CD4-positive, alpha-beta T cell treated with Interleukin-15 for 4 hours (primary cell): Measurements from ENCODE around the gene SVIL.
"Not testable (repeated sequence)": the region's sequence is repeated elsewhere in the genome, so short reads cannot be mapped to it uniquely, and the experiment has no call there.

Experiments
- DNase-seq: peaks from one replicate; pipeline ENCODE4 v3.0.0-alpha.2; 2020; ENCODE audit warnings: low spot score

The SVIL gene

GRCh38 chr10:29600067-29600466 lies 34.7 kb downstream of the SVIL start:
- DNase-seq = peak; percentile 14

GRCh38 chr10:29598851-29599311 lies 35.9 kb downstream of the SVIL start:
- no peak for DNase-seq

GRCh38 chr10:29596826-29597225 lies 37.9 kb downstream of the SVIL start:
- no peak for DNase-seq

GRCh38 chr10:29596356-29596755 lies 38.4 kb downstream of the SVIL start:
- DNase-seq = no peak

GRCh38 chr10:29595636-29596225 lies 39.0 kb downstream of the SVIL start:
- DNase-seq = no peak

GRCh38 chr10:29595146-29595545 lies 39.6 kb downstream of the SVIL start:
- DNase-seq = no peak

- DNase-seq = no peak
Observed at GRCh38 chr10:29591651-29591968, 43.2 kb downstream of the SVIL start.

- DNase-seq = no peak
Observed at GRCh38 chr10:29590915-29591650, 43.7 kb downstream of the SVIL start.

GRCh38 chr10:29588629-29589421 lies 45.9 kb downstream of the SVIL start:
- DNase-seq = no peak

- DNase-seq = not testable (repeated sequence)
Observed at GRCh38 chr10:29587750-29588628, 46.8 kb downstream of the SVIL start.

- not testable (repeated sequence) for DNase-seq
Observed at GRCh38 chr10:29587102-29587749, 47.5 kb downstream of the SVIL start.

GRCh38 chr10:29586509-29586908 lies 48.3 kb downstream of the SVIL start:
- no peak for DNase-seq

- no peak for DNase-seq
Observed at GRCh38 chr10:29585488-29585976, 49.2 kb downstream of the SVIL start.

- DNase-seq = no peak
Observed at GRCh38 chr10:29584436-29584835, 50.3 kb downstream of the SVIL start.

- no peak for DNase-seq
Observed at GRCh38 chr10:29583674-29584073, 51.1 kb downstream of the SVIL start.

GRCh38 chr10:29582769-29583168 lies 52.0 kb downstream of the SVIL start:
- not testable (repeated sequence) for DNase-seq

- DNase-seq = no peak
Observed at GRCh38 chr10:29579455-29579970, 55.3 kb downstream of the SVIL start.

- DNase-seq = no peak
Observed at GRCh38 chr10:29578457-29578856, 56.3 kb downstream of the SVIL start.

GRCh38 chr10:29576681-29577080 lies 58.1 kb downstream of the SVIL start:
- no peak for DNase-seq

- DNase-seq = no peak
Observed at GRCh38 chr10:29575098-29575455, 59.7 kb downstream of the SVIL start.
